Thoracic aorta (tissue), 2 donors: ENCODE data around the gene QRICH2. TPM values are rescaled to one million over a fixed set of nuclear protein-coding genes. Genes with fewer than 3 reads are reported as not detected.

Source experiments
- ATAC-seq: fragments of 150-250 bp; one replicate; pipeline ENCODE4 v1.8.0; 2017; ENCODE audit warnings: low read depth; ENCODE audit not compliant: insufficient number of reproducible peaks, low FRiP score
- DNase-seq: peaks from one replicate; pipeline ENCODE4 v3.0.0-alpha.2; 2020; ENCODE audit warnings: low spot score
- H3K27ac ChIP-seq, 2 donors: fragments of 200-600 bp; sonication (generic); 1 replicate in 1 of 2; 2 replicates in 1 of 2; pipeline ENCODE4 v1.5.1; 2016; ENCODE audit warnings: mild to moderate bottlenecking in 2 of 2, moderate library complexity in 2 of 2
- H3K27me3 ChIP-seq: fragments of 200-600 bp; sonication (generic); replicated peaks from 2 replicates; pipeline ENCODE4 v1.6.0; 2016; ENCODE audit warnings: mild to moderate bottlenecking; ENCODE audit not compliant: insufficient read depth
- H3K36me3 ChIP-seq: fragments of 200-600 bp; sonication (generic); one replicate; pipeline ENCODE4 v1.5.1; 2016
- H3K4me1 ChIP-seq, 2 donors: fragments of 200-600 bp; sonication (generic); 1 replicate in 1 of 2; 2 replicates in 1 of 2; pipeline versions ENCODE4 v1.5.1 to v1.6.0; 2016; ENCODE audit warnings: low read depth in 2 of 2, mild to moderate bottlenecking in 1 of 2; ENCODE audit not compliant: control insufficient read depth in 1 of 2
- H3K4me3 ChIP-seq: fragments of 200-600 bp; sonication (generic); 2 replicates; pipeline ENCODE4 v1.5.1; 2016; ENCODE audit warnings: mild to moderate bottlenecking
- H3K9me3 ChIP-seq: fragments of 200-600 bp; sonication (generic); 2 replicates; pipeline ENCODE4 v1.5.1; 2016
- total RNA-seq, 2 donors: library from RNA; depleted of rRNA; stranded (reverse); fragments of >200 nt; gene quantifications; one replicate each; pipeline versions ENCODE4 v1.1.0 to v1.2.3, GENCODE V29; 2016
- TF ChIP-seq, protein P1 (sequence below): fragments of 200-600 bp; sonication (generic); IDR thresholded peaks from one replicate; pipeline ENCODE4 v1.5.1; 2019; ENCODE audit warnings: antibody characterized with exemption

Gene QRICH2
- total RNA-seq, 2 donors from 2014 or later = 6.1 to 6.9 TPM

DNA sequence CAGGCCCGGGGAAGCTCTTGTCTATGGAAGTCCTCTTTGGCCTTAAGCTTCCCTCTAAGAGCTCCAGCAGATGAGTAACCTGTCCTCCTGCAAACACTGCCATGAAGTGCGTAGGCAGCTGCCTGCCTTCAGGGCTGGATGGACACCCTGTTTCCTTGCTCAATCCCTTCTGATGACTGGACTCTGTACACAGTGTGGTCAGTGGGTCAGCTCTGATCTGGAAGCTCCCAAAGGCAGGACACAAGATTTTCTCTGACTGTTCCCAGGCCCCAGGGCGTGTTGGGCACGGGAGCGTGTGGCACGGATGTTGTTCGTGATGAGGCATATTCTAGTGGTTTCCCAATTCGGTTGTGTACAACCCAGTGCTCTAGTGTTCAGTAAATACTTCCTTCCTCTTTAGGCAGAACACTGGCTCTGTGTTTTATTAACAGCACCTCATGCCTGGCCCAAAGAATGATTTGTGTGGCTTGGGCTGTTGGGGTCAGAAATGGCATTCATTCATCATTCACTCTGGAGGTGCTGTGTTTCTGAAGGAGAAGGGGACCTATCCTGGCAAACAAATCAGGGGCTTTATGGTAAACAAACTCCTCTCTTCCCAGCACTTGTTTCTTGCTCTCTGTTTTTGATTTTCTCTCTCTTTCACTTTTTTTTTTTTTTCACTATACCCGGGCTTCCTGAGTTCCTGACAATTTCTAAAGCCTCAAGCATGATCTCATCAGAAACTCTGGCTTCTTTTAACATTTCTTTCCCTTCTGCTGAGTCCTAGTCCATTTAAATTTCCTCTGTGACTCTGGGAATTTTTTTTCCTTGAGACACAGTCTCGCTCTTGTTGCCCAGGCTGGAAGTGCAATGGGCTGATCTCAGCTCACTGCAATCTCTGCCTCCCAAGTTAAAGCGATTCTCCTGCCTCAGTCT lies 55.8 kb downstream of the QRICH2 start:
- TF ChIP-seq, protein P1, sequence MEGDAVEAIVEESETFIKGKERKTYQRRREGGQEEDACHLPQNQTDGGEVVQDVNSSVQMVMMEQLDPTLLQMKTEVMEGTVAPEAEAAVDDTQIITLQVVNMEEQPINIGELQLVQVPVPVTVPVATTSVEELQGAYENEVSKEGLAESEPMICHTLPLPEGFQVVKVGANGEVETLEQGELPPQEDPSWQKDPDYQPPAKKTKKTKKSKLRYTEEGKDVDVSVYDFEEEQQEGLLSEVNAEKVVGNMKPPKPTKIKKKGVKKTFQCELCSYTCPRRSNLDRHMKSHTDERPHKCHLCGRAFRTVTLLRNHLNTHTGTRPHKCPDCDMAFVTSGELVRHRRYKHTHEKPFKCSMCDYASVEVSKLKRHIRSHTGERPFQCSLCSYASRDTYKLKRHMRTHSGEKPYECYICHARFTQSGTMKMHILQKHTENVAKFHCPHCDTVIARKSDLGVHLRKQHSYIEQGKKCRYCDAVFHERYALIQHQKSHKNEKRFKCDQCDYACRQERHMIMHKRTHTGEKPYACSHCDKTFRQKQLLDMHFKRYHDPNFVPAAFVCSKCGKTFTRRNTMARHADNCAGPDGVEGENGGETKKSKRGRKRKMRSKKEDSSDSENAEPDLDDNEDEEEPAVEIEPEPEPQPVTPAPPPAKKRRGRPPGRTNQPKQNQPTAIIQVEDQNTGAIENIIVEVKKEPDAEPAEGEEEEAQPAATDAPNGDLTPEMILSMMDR = no peak
- Histone ChIP-seq H3K27me3 (no peaks in the 10 kb centered on the region), H3K27ac (peak overlapping the region in 1 of 2 donors; percentile 25), H3K36me3 (no peaks in the 10 kb centered on the region), H3K4me3 (peak overlapping the region; percentile 5), H3K9me3 (no peaks in the 10 kb centered on the region), H3K4me1 (no peaks in the 10 kb centered on the region)
- DNase-seq (no peak), ATAC-seq (no peak)

DNA sequence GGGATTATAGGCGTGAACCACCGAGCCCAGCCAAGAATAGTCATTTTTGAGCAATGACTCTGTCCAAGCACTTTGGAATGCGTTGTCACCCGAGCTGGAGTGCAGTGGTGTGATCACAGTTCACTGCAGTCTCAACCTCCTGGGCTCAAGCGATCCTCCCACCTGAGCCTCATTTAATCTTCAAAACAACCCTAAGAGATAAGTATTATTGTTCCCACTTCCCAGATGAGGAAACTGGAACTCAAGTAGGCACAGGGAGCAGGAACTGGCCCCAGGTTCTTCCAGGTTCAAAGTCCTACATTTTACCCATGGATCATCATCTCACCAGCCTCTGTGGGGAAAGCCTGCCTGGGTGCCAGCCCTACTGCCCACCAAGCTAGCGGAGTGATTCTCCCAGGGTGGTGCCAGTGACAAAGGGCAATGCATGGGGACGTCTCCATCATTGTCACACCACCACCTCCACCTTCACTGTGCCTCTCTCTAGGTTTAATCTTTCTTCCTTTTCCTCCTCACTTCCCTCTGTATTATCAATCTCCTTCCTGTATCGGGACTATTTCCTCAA lies 56.5 kb downstream of the QRICH2 start:
- no peaks in the 10 kb centered on the region for H3K4me1 ChIP-seq
- ATAC-seq = no peak
- TF ChIP-seq, protein P1 = no peak
- DNase-seq = no peak
- H3K36me3 ChIP-seq = no peaks in the 10 kb centered on the region
- H3K4me3 ChIP-seq = no peak overlapping the region
- no peaks in the 10 kb centered on the region for H3K27me3 ChIP-seq
- H3K9me3 ChIP-seq = no peaks in the 10 kb centered on the region
- H3K27ac ChIP-seq = no peak overlapping the region

DNA sequence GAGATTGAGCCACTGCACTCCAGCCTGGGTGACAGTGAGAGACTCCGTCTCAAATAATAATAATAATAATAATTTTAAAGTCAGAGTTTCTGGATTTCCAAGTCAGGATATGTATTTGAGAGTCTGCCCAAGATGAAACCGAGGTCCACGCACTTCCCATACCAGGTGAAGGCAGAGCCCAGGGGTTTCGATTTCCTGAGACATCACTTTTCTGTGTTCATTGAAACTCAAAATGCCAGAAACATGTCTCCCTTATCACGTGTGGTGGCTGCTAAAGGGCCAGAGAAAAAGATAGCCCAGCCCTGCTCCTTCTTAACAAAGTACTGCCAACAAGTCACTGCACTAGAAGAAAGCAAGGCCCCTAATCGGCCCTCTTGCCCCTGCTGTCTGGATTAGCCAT lies 57.9 kb downstream of the QRICH2 start:
- Histone ChIP-seq H3K27ac (no peak overlapping the region), H3K27me3 (no peaks in the 10 kb centered on the region), H3K36me3 (no peaks in the 10 kb centered on the region), H3K9me3 (no peaks in the 10 kb centered on the region), H3K4me3 (no peak overlapping the region), H3K4me1 (no peaks in the 10 kb centered on the region)
- TF ChIP-seq, protein P1 = no peak
- DNase-seq (no peak), ATAC-seq (no peak)

DNA sequence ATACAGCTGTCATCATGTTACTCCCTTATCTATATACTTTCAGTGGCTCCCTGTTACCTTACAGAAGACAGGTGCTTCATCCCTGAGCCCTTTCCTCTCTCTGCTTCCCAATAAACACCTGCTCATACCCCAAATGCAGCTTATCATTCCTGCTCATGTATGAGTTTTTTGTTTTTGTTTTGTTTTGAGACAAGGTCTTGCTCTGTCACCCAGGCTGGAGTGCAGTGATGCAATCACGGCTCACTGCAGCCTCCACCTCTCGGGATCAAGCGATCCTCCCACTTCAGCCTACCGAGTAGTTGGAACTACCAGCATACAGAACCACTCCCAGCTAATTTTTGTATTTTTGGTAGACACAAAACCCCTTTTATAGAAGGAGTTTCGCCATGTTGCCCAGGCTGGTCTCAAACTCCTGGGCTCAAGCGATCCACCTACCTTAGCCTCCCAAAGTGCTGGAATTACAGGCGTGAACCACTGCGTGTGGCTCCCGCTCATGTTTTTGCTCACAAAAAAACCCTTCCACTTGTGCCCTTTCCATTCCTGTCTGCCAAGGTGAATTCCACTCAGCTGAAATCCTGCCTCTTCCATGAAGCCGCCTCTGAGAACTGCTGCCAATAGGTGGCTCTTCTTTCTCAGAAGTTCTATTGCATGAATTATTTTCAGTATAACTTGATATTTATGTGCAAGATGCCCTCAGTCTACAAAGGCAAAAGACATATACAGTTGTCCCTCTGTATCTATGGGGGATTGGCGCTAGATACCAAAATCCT lies 59.9 kb downstream of the QRICH2 start:
- DNase-seq = no peak
- Histone ChIP-seq H3K27me3 (no peaks in the 10 kb centered on the region), H3K27ac (no peak overlapping the region), H3K9me3 (no peaks in the 10 kb centered on the region), H3K36me3 (no peaks in the 10 kb centered on the region), H3K4me1 (no peaks in the 10 kb centered on the region), H3K4me3 (no peak overlapping the region)
- ATAC-seq = no peak
- TF ChIP-seq, protein P1 = no peak

DNA sequence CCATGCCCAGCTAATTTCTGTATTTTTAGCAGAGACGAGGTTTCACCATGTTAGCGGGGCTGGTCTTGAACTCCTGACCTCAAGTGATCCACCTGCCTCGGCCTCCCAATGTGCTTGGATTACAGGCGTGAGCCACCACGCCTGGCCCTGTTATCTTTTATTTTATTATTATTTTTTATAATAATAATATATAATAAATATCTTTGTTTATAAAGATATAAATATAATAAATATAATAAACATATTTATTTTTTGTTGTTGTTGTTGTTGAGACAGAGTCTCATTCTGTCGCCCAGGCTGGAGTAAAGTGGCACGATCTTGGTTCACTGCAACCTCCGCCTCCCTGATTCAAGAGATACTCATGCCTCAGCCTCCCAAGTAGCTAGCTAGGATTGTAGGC lies 60.8 kb downstream of the QRICH2 start:
- DNase-seq (no peak), ATAC-seq (no peak)
- no peaks in the 10 kb centered on the region for H3K27me3 ChIP-seq
- no peaks in the 10 kb centered on the region for H3K36me3 ChIP-seq
- no peaks in the 10 kb centered on the region for H3K9me3 ChIP-seq
- TF ChIP-seq, protein P1 = no peak
- H3K4me3 ChIP-seq = no peak overlapping the region
- H3K4me1 ChIP-seq = no peaks in the 10 kb centered on the region
- H3K27ac ChIP-seq = no peak overlapping the region
